HepG2 (cell line): ENCODE results near the gene MFRP. TPM values are rescaled to one million over a fixed set of nuclear protein-coding genes. Genes with fewer than 3 reads are reported as not detected.

Source experiments
- ARHGAP35 ChIP-seq: sonication (generic); formaldehyde crosslinking; IDR thresholded peaks from 2 replicates; pipeline ENCODE4 v1.9.0; 2022; ENCODE audit warnings: mild to moderate bottlenecking, inconsistent platforms, moderate library complexity, missing genetic modification reagents, borderline replicate concordance
- ARNT ChIP-seq: fragments of 450-650 bp; IDR thresholded peaks from 2 replicates; pipeline ENCODE4 v1.6.1; 2017
- CBFB ChIP-seq: sonication (generic); formaldehyde crosslinking; IDR thresholded peaks from 2 replicates; pipeline ENCODE4 v1.4.0; 2020; ENCODE audit warnings: missing genetic modification reagents
- DNMT1 ChIP-seq: sonication (generic); formaldehyde crosslinking; IDR thresholded peaks from 2 replicates; pipeline ENCODE4 v1.5.1; 2020; ENCODE audit warnings: mild to moderate bottlenecking, missing genetic modification reagents
- ELF4 ChIP-seq: sonication (generic); formaldehyde crosslinking; IDR thresholded peaks from 2 replicates; pipeline ENCODE4 v1.5.0; 2020; ENCODE audit warnings: missing genetic modification reagents, mild to moderate bottlenecking, moderate library complexity, borderline replicate concordance
- HNRNPUL1 ChIP-seq: fragments of 200-400 bp; formaldehyde crosslinking; IDR thresholded peaks from 2 replicates; pipeline ENCODE4 v1.6.1; 2017; ENCODE audit warnings: low read depth, mild to moderate bottlenecking, low read length, moderate library complexity
- KAT2B ChIP-seq: fragments of 150-350 bp; IDR thresholded peaks from 2 replicates; pipeline ENCODE4 v1.6.1; 2014; ENCODE audit warnings: low read depth, low read length, borderline replicate concordance
- KDM3A ChIP-seq: IDR thresholded peaks from 2 replicates; pipeline ENCODE4 v1.6.1; 2018; ENCODE audit warnings: low read depth, missing compliant biosample characterization
- MAFG ChIP-seq: sonication (generic); formaldehyde crosslinking; IDR thresholded peaks from 2 replicates; pipeline ENCODE4 v1.5.1; 2020; ENCODE audit warnings: mild to moderate bottlenecking, missing genetic modification reagents
- RAD21 ChIP-seq: fragments of 450-650 bp; formaldehyde crosslinking; IDR thresholded peaks from 2 replicates; pipeline ENCODE4 v1.5.0; 2020; ENCODE audit warnings: mild to moderate bottlenecking
- RARA ChIP-seq: IDR thresholded peaks from 2 replicates; pipeline ENCODE4 v1.6.1; 2016; ENCODE audit warnings: missing genetic modification reagents, missing compliant biosample characterization
- SAFB2 ChIP-seq: sonication (generic); formaldehyde crosslinking; IDR thresholded peaks from 2 replicates; pipeline ENCODE4 v1.5.1; 2020; ENCODE audit warnings: missing genetic modification reagents, low read depth, mild to moderate bottlenecking, borderline replicate concordance
- SALL2 ChIP-seq: sonication (generic); formaldehyde crosslinking; IDR thresholded peaks from 2 replicates; pipeline ENCODE4 v1.8.1; 2023; ENCODE audit warnings: mild to moderate bottlenecking, missing genetic modification reagents, inconsistent platforms
- U2AF1 ChIP-seq: fragments of 200-400 bp; formaldehyde crosslinking; optimal IDR thresholded peaks from 2 replicates; pipeline ENCODE3; 2017; ENCODE audit warnings: mild to moderate bottlenecking, low read depth, low read length
- XBP1 ChIP-seq: sonication (generic); formaldehyde crosslinking; IDR thresholded peaks from 2 replicates; pipeline ENCODE4 v1.5.0; 2020; ENCODE audit warnings: missing genetic modification reagents
- XRCC5 ChIP-seq: fragments of 200-400 bp; formaldehyde crosslinking; optimal IDR thresholded peaks from 2 replicates; pipeline ENCODE3; 2017; ENCODE audit warnings: mild to moderate bottlenecking, low read length
- ZBTB21 ChIP-seq: sonication (generic); formaldehyde crosslinking; IDR thresholded peaks from 2 replicates; pipeline ENCODE4 v1.4.0; 2020; ENCODE audit warnings: missing genetic modification reagents
- ZFP90 ChIP-seq: sonication (generic); formaldehyde crosslinking; IDR thresholded peaks from 2 replicates; pipeline ENCODE4 v1.8.0; 2022; ENCODE audit warnings: missing genetic modification reagents, mild to moderate bottlenecking, inconsistent platforms, borderline replicate concordance
- ZSCAN12 ChIP-seq: sonication (generic); formaldehyde crosslinking; IDR thresholded peaks from 2 replicates; pipeline ENCODE4 v1.9.0; 2021; ENCODE audit warnings: mild to moderate bottlenecking, missing genetic modification reagents
- ZSCAN20 ChIP-seq: sonication (generic); formaldehyde crosslinking; IDR thresholded peaks from 2 replicates; pipeline ENCODE4 v1.4.0; 2020; ENCODE audit warnings: missing genetic modification reagents, mild to moderate bottlenecking, borderline replicate concordance
- ZSCAN9 ChIP-seq: IDR thresholded peaks from 2 replicates; pipeline ENCODE4 v1.6.1; 2016; ENCODE audit warnings: borderline replicate concordance
- polyA plus RNA-seq, 8 experiments: library from polyadenylated mRNA; depleted of rRNA in 3 of 8; stranded (reverse) in 7 of 8; unstranded in 1 of 8; fragments of >200 nt; fragmentation: Illumina TruSeq in 4 of 8; extraction: Trizol in 4 of 8; gene quantifications; 2 replicates each; pipeline versions ENCODE4 v1.2.1 to v1.2.3, GENCODE V29; 2011 to 2016; ENCODE audit warnings: low read depth in 4 of 8, missing spikeins in 1 of 8, mixed read lengths in 1 of 8; ENCODE audit not compliant: insufficient read depth in 1 of 8
- total RNA-seq, 5 experiments: library from RNA; depleted of rRNA; stranded (reverse); fragments of >200 nt; fragmentation: Illumina TruSeq; extraction: Trizol; gene quantifications; 2 replicates each; pipeline ENCODE4 v1.2.3, GENCODE V29; 2016; ENCODE audit warnings: low read depth in 1 of 5
- TF ChIP-seq, protein P1 (sequence below): sonication (generic); formaldehyde crosslinking; IDR thresholded peaks from 2 replicates; pipeline ENCODE4 v1.5.0; 2020; ENCODE audit warnings: mild to moderate bottlenecking, missing genetic modification reagents
- TF ChIP-seq, protein P2 (sequence below): sonication (generic); formaldehyde crosslinking; IDR thresholded peaks from 2 replicates; pipeline ENCODE4 v1.4.0; 2020; ENCODE audit warnings: missing genetic modification reagents, mild to moderate bottlenecking, borderline replicate concordance
- TF ChIP-seq, protein P3 (sequence below): IDR thresholded peaks from 2 replicates; pipeline ENCODE4 v1.6.1; 2016; ENCODE audit warnings: low read depth, control low read depth
- TF ChIP-seq, protein P4 (sequence below): sonication (generic); formaldehyde crosslinking; IDR thresholded peaks from 2 replicates; pipeline ENCODE4 v1.9.0; 2022; ENCODE audit warnings: missing genetic modification reagents, mild to moderate bottlenecking, borderline replicate concordance

The MFRP gene
- total and polyA plus RNA-seq, 2 of the 13 experiments (the other 11 are each of a cell fraction or from before 2014, with no cell fraction given), result not detected

DNA sequence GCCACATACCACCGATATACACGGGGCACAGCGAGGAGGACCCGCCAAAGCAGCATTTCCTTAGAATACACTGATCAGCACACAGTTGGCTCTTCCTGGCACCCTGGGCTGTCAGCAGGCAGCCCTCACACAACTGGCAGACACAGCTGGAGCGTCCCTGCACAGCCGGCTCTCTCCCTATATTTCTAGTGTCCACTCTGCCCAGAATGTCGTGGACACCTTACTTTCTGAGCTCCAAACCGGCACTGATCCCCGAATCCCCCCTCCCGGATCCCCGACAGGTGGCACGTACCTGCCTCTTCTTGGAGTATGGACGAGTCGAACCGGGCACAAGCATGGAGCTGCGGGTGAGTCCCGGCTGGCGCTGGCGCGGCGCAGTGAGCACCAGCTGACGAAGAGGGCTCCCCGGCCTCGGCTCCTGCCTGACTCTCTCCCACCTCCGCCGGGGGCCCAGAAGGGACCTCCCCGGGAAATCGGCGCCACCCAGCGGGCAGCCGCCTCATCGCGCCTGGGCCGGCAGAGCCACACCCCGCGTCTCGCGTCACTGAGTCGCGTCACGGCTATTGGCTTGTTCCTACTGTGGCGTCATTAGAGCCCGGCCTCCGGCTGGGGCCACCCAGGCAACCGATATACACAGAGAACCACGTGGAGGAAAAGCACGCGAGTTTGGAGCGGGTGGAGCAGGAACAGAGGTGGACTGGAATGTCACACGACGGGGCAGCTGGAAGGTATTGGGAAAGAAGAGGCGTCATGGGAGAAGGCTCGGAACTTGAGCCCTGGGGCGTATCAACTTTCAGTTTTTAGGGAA, 34.9 kb upstream of the MFRP start, which contains the start of gene USP2 (continued):
- TF ChIP-seq, protein P1, sequence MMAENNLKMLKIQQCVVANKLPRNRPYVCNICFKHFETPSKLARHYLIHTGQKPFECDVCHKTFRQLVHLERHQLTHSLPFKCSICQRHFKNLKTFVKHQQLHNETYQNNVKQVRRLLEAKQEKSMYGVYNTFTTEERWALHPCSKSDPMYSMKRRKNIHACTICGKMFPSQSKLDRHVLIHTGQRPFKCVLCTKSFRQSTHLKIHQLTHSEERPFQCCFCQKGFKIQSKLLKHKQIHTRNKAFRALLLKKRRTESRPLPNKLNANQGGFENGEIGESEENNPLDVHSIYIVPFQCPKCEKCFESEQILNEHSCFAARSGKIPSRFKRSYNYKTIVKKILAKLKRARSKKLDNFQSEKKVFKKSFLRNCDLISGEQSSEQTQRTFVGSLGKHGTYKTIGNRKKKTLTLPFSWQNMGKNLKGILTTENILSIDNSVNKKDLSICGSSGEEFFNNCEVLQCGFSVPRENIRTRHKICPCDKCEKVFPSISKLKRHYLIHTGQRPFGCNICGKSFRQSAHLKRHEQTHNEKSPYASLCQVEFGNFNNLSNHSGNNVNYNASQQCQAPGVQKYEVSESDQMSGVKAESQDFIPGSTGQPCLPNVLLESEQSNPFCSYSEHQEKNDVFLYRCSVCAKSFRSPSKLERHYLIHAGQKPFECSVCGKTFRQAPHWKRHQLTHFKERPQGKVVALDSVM (CRISPR knock-in tag), result peak; percentile 87
- TF ChIP-seq ARNT, result no peak
- peak; percentile 78; the same call in 1 of the 2 replicates for TF ChIP-seq ARHGAP35
- TF ChIP-seq, protein P2, sequence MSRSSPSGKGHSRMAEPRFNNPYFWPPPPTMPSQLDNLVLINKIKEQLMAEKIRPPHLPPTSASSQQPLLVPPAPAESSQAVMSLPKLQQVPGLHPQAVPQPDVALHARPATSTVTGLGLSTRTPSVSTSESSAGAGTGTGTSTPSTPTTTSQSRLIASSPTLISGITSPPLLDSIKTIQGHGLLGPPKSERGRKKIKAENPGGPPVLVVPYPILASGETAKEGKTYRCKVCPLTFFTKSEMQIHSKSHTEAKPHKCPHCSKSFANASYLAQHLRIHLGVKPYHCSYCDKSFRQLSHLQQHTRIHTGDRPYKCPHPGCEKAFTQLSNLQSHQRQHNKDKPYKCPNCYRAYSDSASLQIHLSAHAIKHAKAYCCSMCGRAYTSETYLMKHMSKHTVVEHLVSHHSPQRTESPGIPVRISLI, result no peak
- TF ChIP-seq, protein P3, sequence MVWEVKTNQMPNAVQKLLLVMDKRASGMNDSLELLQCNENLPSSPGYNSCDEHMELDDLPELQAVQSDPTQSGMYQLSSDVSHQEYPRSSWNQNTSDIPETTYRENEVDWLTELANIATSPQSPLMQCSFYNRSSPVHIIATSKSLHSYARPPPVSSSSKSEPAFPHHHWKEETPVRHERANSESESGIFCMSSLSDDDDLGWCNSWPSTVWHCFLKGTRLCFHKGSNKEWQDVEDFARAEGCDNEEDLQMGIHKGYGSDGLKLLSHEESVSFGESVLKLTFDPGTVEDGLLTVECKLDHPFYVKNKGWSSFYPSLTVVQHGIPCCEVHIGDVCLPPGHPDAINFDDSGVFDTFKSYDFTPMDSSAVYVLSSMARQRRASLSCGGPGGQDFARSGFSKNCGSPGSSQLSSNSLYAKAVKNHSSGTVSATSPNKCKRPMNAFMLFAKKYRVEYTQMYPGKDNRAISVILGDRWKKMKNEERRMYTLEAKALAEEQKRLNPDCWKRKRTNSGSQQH, result no peak
- peak; percentile 93 for TF ChIP-seq ZBTB21 (CRISPR knock-in tag)
- TF ChIP-seq ZSCAN9 (CRISPR knock-in tag), result peak; percentile 45; the same call in 1 of the 2 replicates
- TF ChIP-seq ZFP90, result no peak; the same call in 1 of the 2 replicates
- peak; percentile 77; the same call in 1 of the 2 replicates for TF ChIP-seq ELF4 (CRISPR knock-in tag)
- no peak for TF ChIP-seq KAT2B
- no peak for TF ChIP-seq HNRNPUL1
- peak; percentile 67 for TF ChIP-seq SALL2
- peak; percentile 94 for TF ChIP-seq RAD21 (CRISPR knock-in tag)
- TF ChIP-seq ZSCAN12 (CRISPR knock-in tag), result 0 out of 2 replicates have a peak, but pooled peaks have one; percentile 22
- peak; percentile 60; the same call in 1 of the 2 replicates for TF ChIP-seq CBFB
- no peak for TF ChIP-seq SAFB2 (CRISPR knock-in tag)
- TF ChIP-seq MAFG, result no peak
- no peak for TF ChIP-seq DNMT1 (CRISPR knock-in tag)
- no peak for TF ChIP-seq XBP1 (CRISPR knock-in tag)
- TF ChIP-seq, protein P4, sequence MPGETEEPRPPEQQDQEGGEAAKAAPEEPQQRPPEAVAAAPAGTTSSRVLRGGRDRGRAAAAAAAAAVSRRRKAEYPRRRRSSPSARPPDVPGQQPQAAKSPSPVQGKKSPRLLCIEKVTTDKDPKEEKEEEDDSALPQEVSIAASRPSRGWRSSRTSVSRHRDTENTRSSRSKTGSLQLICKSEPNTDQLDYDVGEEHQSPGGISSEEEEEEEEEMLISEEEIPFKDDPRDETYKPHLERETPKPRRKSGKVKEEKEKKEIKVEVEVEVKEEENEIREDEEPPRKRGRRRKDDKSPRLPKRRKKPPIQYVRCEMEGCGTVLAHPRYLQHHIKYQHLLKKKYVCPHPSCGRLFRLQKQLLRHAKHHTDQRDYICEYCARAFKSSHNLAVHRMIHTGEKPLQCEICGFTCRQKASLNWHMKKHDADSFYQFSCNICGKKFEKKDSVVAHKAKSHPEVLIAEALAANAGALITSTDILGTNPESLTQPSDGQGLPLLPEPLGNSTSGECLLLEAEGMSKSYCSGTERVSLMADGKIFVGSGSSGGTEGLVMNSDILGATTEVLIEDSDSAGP, result peak; percentile 92; the same call in 1 of the 2 replicates
- TF ChIP-seq RARA (CRISPR knock-in tag), result no peak
- TF ChIP-seq XRCC5, result peak; percentile 97
- TF ChIP-seq U2AF1, result peak; percentile 81
- TF ChIP-seq ZSCAN20 (CRISPR knock-in tag), result no peak
- TF ChIP-seq KDM3A (CRISPR knock-in tag), result peak; percentile 66; the same call in 1 of the 2 replicates
